ENCODE data around the gene UBALD2.
"Not testable (repeated sequence)": the region's sequence is repeated elsewhere in the genome, so short reads cannot be mapped to it uniquely, and the experiment has no call there.

Gene UBALD2

GRCh38 chr17:76297436-76297835 is 32.3 kb downstream of the UBALD2 start:
- Histone ChIP-seq H3K4me2 (ENCODE audit: low read depth, low read length) (no peak overlapping the region), H3K79me2 (ENCODE audit: low read length) (no peaks in the 10 kb centered on the region), H3K36me3 (replicated peaks; ENCODE audit: insufficient read depth, low read length) (no peaks in the 10 kb centered on the region), H4K20me1 (ENCODE audit: insufficient read depth, low read length) (no peaks in the 10 kb centered on the region), H3K27ac (ENCODE audit: low read length) (no peak overlapping the region), H3K9ac (ENCODE audit: low read length) (no peak overlapping the region), H3K9me3 (replicated peaks; ENCODE audit: insufficient read depth, low read length) (no peaks in the 10 kb centered on the region), H3F3A (ENCODE audit: insufficient read depth, low read length) (no peaks in the 10 kb centered on the region), H3K9me2 (replicated peaks; ENCODE audit: insufficient read depth, low read length) (no peaks in the 10 kb centered on the region), H2AFZ (ENCODE audit: low read length) (no peak overlapping the region), H3K27me3 (replicated peaks; ENCODE audit: insufficient read depth, low read length) (no peaks in the 10 kb centered on the region), H3K4me1 (ENCODE audit: low read length) (no peaks in the 10 kb centered on the region), H3K4me3 (ENCODE audit: low read length) (no peak overlapping the region)
- TF ChIP-seq EZH2phosphoT487 (IDR thresholded peaks at IDR 0.05; ENCODE audit: low read length), result no peak
- no peak for TF ChIP-seq EZH2 (optimal IDR thresholded peaks at IDR 0.05; ENCODE audit: low read depth, low read length)
- no peak for TF ChIP-seq CTCF (IDR thresholded peaks at IDR 0.05; ENCODE audit: low read length)
- DNase-seq, result no peak

DNA sequence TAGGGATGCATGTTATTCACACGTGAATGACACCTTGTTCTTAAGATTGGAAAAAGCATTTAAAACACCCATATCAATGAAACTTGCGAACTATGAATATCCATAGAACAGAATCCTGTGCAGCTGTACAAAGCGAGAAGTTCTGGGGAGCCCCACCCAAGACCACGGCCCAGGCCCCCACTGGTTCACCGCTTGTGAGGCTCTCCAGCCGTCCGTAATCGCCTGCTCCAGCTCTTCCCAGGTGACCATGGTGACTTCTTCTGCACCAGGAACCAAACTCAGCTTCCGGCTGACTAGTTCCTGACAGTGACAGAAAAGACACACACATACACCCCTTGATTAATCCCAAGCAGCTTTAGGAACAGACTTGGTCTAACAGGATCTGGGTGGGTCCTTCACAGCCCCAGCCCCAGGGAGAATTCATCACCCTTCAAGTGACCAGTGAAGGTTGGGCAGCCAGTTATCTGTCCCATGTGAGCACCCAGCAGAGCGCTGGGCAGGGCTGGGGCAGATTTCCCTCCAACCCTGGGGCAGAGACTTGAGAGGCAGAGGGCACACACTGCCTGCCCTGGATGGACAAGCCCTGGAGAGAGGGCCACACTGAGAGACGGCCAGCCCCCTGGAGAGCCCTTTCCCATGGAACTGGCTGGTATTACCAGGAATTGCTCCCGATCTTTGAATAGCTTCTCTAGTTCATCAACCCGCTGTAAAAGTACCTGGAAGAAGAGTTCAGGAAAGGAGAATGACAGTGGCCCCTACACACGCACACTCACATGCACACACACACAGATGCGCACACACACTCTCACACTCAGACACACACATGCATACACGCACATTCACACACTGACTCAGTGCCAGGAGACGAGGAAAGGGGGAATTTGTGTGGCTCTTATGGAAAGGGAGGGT is 39.3 kb downstream of the UBALD2 start:
- no peak overlapping the region for H3K4me2 ChIP-seq (ENCODE audit: low read depth, low read length)
- no peaks in the 10 kb centered on the region for H3K79me2 ChIP-seq (ENCODE audit: low read length)
- H3K27ac ChIP-seq (ENCODE audit: low read length), result no peak overlapping the region
- H3K36me3 ChIP-seq (replicated peaks; ENCODE audit: insufficient read depth, low read length), result no peaks in the 10 kb centered on the region
- no peak for TF ChIP-seq EZH2 (optimal IDR thresholded peaks at IDR 0.05; ENCODE audit: low read depth, low read length)
- no peak for TF ChIP-seq EZH2phosphoT487 (IDR thresholded peaks at IDR 0.05; ENCODE audit: low read length)
- no peak for TF ChIP-seq CTCF (IDR thresholded peaks at IDR 0.05; ENCODE audit: low read length)
- DNase-seq, result no peak
- no peak overlapping the region for H3K4me3 ChIP-seq (ENCODE audit: low read length)
- H3K9me3 ChIP-seq (replicated peaks; ENCODE audit: insufficient read depth, low read length), result no peaks in the 10 kb centered on the region
- no peaks in the 10 kb centered on the region for H4K20me1 ChIP-seq (ENCODE audit: insufficient read depth, low read length)
- H3K9me2 ChIP-seq (replicated peaks; ENCODE audit: insufficient read depth, low read length), result no peaks in the 10 kb centered on the region
- no peaks in the 10 kb centered on the region for H3K27me3 ChIP-seq (replicated peaks; ENCODE audit: insufficient read depth, low read length)
- no peaks in the 10 kb centered on the region for H3F3A ChIP-seq (ENCODE audit: insufficient read depth, low read length)
- H3K9ac ChIP-seq (ENCODE audit: low read length), result no peak overlapping the region
- no peaks in the 10 kb centered on the region for H3K4me1 ChIP-seq (ENCODE audit: low read length)
- no peak overlapping the region for H2AFZ ChIP-seq (ENCODE audit: low read length)

DNA sequence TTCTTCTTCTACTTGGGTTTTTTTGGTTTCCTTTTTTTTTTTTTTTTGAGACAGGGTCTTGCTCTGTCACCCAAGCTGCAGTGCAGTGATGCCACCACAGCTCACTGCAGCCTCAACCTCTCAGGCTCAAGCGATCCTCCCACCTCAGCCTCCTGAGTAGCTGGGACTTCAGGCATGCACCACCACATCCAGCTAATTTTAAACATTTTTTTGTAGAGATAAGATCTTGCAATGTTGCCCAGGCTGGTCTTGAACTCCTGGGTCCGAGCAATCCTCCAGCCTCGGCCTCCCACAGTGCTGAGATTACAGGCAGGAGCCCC is 39.9 kb downstream of the UBALD2 start:
- not testable (repeated sequence) for DNase-seq; H4K20me1 ChIP-seq (ENCODE audit: insufficient read depth, low read length); H3K4me2 ChIP-seq (ENCODE audit: low read depth, low read length); H3K27ac ChIP-seq (ENCODE audit: low read length); H2AFZ ChIP-seq (ENCODE audit: low read length); H3K27me3 ChIP-seq (replicated peaks; ENCODE audit: insufficient read depth, low read length); H3K36me3 ChIP-seq (replicated peaks; ENCODE audit: insufficient read depth, low read length); H3K4me1 ChIP-seq (ENCODE audit: low read length); H3K9ac ChIP-seq (ENCODE audit: low read length); H3K4me3 ChIP-seq (ENCODE audit: low read length); H3K9me3 ChIP-seq (replicated peaks; ENCODE audit: insufficient read depth, low read length); H3F3A ChIP-seq (ENCODE audit: insufficient read depth, low read length); H3K79me2 ChIP-seq (ENCODE audit: low read length); H3K9me2 ChIP-seq (replicated peaks; ENCODE audit: insufficient read depth, low read length)

- Histone ChIP-seq H3K36me3 (replicated peaks; ENCODE audit: insufficient read depth, low read length) (no peaks in the 10 kb centered on the region), H2AFZ (ENCODE audit: low read length) (no peak overlapping the region), H3K4me2 (ENCODE audit: low read depth, low read length) (no peak overlapping the region), H3K27me3 (replicated peaks; ENCODE audit: insufficient read depth, low read length) (no peaks in the 10 kb centered on the region), H3K79me2 (ENCODE audit: low read length) (no peaks in the 10 kb centered on the region), H3K9ac (ENCODE audit: low read length) (no peak overlapping the region), H3K9me3 (replicated peaks; ENCODE audit: insufficient read depth, low read length) (no peaks in the 10 kb centered on the region), H3K27ac (ENCODE audit: low read length) (no peak overlapping the region), H3K9me2 (replicated peaks; ENCODE audit: insufficient read depth, low read length) (no peaks in the 10 kb centered on the region), H4K20me1 (ENCODE audit: insufficient read depth, low read length) (no peaks in the 10 kb centered on the region), H3F3A (ENCODE audit: insufficient read depth, low read length) (no peaks in the 10 kb centered on the region), H3K4me1 (ENCODE audit: low read length) (no peaks in the 10 kb centered on the region), H3K4me3 (ENCODE audit: low read length) (no peak overlapping the region)
- DNase-seq, result no peak
- TF ChIP-seq EZH2phosphoT487 (IDR thresholded peaks at IDR 0.05; ENCODE audit: low read length), result no peak
- TF ChIP-seq CTCF (IDR thresholded peaks at IDR 0.05; ENCODE audit: low read length), result no peak
- no peak for TF ChIP-seq EZH2 (optimal IDR thresholded peaks at IDR 0.05; ENCODE audit: low read depth, low read length)
Observed at GRCh38 chr17:76307299-76307965, 42.3 kb downstream of the UBALD2 start.
